Fibroblast of lung (primary cell): ENCODE data around the gene ADGRE1.

Source experiments
- CTCF ChIP-seq, 2 donors: IDR thresholded peaks in 1 of 2; conservative IDR thresholded peaks in 1 of 2; 1 replicate in 1 of 2; 2 replicates in 1 of 2; pipeline ENCODE4 v1.5.1; 2011 to 2012; ENCODE audit warnings: low read length in 2 of 2, control low read depth in 1 of 2, inconsistent platforms in 1 of 2, low read depth in 1 of 2, mild to moderate bottlenecking in 1 of 2
- EZH2 ChIP-seq: IDR thresholded peaks from 2 replicates; pipeline ENCODE4 v1.5.1; 2012; ENCODE audit warnings: low read length, control low read depth, mild to moderate bottlenecking; ENCODE audit errors: missing control alignments

GRCh38 chr19:6947745-6948144 lies 60.4 kb downstream of the ADGRE1 start:
- TF ChIP-seq CTCF (conservative IDR thresholded peaks at IDR 0.05 in 1 of 2, IDR thresholded peaks at IDR 0.05 in 1 of 2; ENCODE audit: low read depth in 1 of 2, low read length in 2 of 2) (no peak), EZH2 (no peak)
